ENCODE data around the gene SF3B4. TPM values are rescaled to one million over a fixed set of nuclear protein-coding genes. Genes with fewer than 3 reads are reported as not detected.
"Not testable (repeated sequence)": the region's sequence is repeated elsewhere in the genome, so short reads cannot be mapped to it uniquely, and the experiment has no call there.

The SF3B4 gene
- total RNA-seq, 2 experiments from 2014 or later: 67.1 to 67.6 TPM

DNA sequence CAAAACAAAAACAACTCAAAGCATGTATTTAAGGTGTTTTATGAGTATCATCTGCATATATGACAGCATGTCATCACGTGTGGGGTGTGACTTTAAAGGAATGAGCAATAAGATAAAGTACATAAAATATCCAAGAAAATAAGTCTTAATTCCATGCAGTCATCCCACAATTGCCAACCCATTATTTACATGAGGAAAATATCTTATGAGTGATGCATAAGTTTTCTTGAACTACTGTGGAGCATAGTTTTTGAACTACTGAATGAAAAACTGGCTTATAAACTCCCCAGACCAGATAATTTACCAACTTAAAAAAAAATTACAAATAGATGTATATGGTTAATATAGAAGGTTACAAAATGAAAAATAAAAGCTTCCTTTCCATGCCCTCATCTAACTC is 38.8 kb upstream of the SF3B4 start:
- Mint-ChIP-seq H3K4me3 (no peak overlapping the region), H3K27ac (no peak overlapping the region), H3K9me3 (no peaks in the 10 kb centered on the region), H3K36me3 (ENCODE audit: low read depth) (peaks cover 25% of the 10 kb centered on the region), H3K27me3 (no peaks in the 10 kb centered on the region), H3K4me1 (ENCODE audit: low read depth) (peaks cover 9% of the 10 kb centered on the region)
- no peak for ATAC-seq
- CTCF ChIA-PET: interaction anchor here (1.0 to 1.1 kb wide), 2 partner anchors 91 to 199 kb away, joined by 3 to 4 read pairs; no protein-coding TSS in a partner anchor
- DNase-seq: no peak
- TF ChIP-seq, protein P1, sequence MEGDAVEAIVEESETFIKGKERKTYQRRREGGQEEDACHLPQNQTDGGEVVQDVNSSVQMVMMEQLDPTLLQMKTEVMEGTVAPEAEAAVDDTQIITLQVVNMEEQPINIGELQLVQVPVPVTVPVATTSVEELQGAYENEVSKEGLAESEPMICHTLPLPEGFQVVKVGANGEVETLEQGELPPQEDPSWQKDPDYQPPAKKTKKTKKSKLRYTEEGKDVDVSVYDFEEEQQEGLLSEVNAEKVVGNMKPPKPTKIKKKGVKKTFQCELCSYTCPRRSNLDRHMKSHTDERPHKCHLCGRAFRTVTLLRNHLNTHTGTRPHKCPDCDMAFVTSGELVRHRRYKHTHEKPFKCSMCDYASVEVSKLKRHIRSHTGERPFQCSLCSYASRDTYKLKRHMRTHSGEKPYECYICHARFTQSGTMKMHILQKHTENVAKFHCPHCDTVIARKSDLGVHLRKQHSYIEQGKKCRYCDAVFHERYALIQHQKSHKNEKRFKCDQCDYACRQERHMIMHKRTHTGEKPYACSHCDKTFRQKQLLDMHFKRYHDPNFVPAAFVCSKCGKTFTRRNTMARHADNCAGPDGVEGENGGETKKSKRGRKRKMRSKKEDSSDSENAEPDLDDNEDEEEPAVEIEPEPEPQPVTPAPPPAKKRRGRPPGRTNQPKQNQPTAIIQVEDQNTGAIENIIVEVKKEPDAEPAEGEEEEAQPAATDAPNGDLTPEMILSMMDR (IDR thresholded peaks at IDR 0.05): no peak
- POLR2A ChIA-PET: interaction anchor here (0.6 kb wide), 1 partner anchor 35 kb away, joined by 3 read pairs; no protein-coding TSS in a partner anchor
- intact Hi-C loops (cut with micrococcal nuclease): no loop called here

DNA sequence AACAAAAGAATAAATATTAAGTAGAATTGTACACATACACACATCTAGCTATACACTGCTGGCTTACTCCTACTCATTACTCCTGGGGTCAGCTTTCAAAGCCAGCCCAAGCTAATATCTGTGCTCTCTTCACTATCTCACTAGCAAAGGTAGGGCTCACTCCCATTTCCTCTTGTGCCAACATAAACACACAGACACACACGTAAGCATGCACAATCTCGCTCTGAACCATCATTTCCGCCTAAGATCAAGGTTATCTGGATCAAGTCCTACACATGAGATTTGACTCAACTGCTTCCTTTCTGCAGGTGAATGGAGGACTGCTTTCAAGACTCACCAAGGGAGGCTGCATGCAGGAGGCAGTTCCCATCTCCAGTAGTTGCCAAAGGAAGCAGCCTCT is 37.8 kb upstream of the SF3B4 start:
- peaks cover 25% of the 10 kb centered on the region for H3K36me3 Mint-ChIP-seq (ENCODE audit: low read depth)
- H3K27me3 Mint-ChIP-seq: no peaks in the 10 kb centered on the region
- no peaks in the 10 kb centered on the region for H3K9me3 Mint-ChIP-seq
- ChIA-PET CTCF (interaction anchor here (1.6 kb wide), 1 partner anchor 221 kb away, joined by 4 read pairs; no protein-coding TSS in a partner anchor), POLR2A (interaction anchor here (1.7 kb wide), 1 partner anchor 19 kb away, joined by 5 read pairs; no protein-coding TSS in a partner anchor)
- ATAC-seq: no peak
- no peak overlapping the region for H3K27ac Mint-ChIP-seq
- no peak overlapping the region for H3K4me3 Mint-ChIP-seq
- intact Hi-C loops (cut with micrococcal nuclease): no loop called here
- TF ChIP-seq, protein P1 (IDR thresholded peaks at IDR 0.05): no peak
- peaks cover 9% of the 10 kb centered on the region for H3K4me1 Mint-ChIP-seq (ENCODE audit: low read depth)
- DNase-seq: no peak

GRCh38 chr1:149963358-149963757 is 35.8 kb upstream of the SF3B4 start:
- Mint-ChIP-seq H3K36me3 (ENCODE audit: low read depth) (peaks cover 33% of the 10 kb centered on the region), H3K4me1 (ENCODE audit: low read depth) (peaks cover 9% of the 10 kb centered on the region), H3K27me3 (no peaks in the 10 kb centered on the region), H3K9me3 (no peaks in the 10 kb centered on the region), H3K4me3 (no peak overlapping the region), H3K27ac (no peak overlapping the region)
- no peak for DNase-seq
- CTCF ChIA-PET: interaction anchor here (1.1 to 1.8 kb wide), 9 partner anchors 11 to 202 kb away, joined by 3 to 11 read pairs (median 3); no protein-coding TSS in a partner anchor
- intact Hi-C loops (cut with micrococcal nuclease): loop anchor here (5.0 kb wide), 1 partner anchor 204 kb away; no protein-coding TSS in a partner anchor
- TF ChIP-seq, protein P1 (IDR thresholded peaks at IDR 0.05): no peak
- POLR2A ChIA-PET: interaction anchor here (0.5 kb wide), 1 partner anchor 113 kb away, joined by 4 read pairs; no protein-coding TSS in a partner anchor
- ATAC-seq: no peak

DNA sequence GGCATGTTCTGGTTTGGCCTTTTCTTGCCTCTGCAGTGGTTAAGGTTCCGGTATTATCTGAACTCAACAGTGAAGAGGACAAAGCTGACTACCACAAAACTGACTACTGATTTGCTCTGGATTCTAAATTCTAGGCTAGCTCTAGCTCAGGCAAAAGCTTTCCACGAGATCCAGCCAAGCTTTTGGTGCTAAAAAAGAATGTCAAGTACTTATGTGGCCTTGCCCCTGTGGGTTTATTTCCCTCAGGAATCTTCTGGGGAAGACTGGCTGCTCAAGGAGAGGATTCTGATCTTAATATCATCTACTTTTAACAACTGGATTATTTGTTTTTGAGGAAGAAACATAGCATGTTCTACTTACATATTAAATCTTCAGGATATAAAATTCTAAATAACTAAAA is 35.1 kb upstream of the SF3B4 start:
- no peak overlapping the region for H3K4me3 Mint-ChIP-seq
- TF ChIP-seq, protein P1 (IDR thresholded peaks at IDR 0.05): no peak
- intact Hi-C loops (cut with micrococcal nuclease): loop anchor here (1.0 to 5.0 kb wide), 2 partner anchors 88 to 205 kb away; no protein-coding TSS in a partner anchor
- H3K4me1 Mint-ChIP-seq (ENCODE audit: low read depth): peaks cover 9% of the 10 kb centered on the region
- no peaks in the 10 kb centered on the region for H3K27me3 Mint-ChIP-seq
- CTCF ChIA-PET: interaction anchor here (0.7 to 3.0 kb wide), 47 partner anchors 9 to 224 kb away, joined by 3 to 21 read pairs (median 5); partner anchors contain the start of gene OTUD7B
- peaks cover 36% of the 10 kb centered on the region for H3K36me3 Mint-ChIP-seq (ENCODE audit: low read depth)
- POLR2A ChIA-PET: no interaction called here
- no peak for ATAC-seq
- DNase-seq: no peak
- no peaks in the 10 kb centered on the region for H3K9me3 Mint-ChIP-seq
- peak overlapping the region; percentile 47 for H3K27ac Mint-ChIP-seq

DNA sequence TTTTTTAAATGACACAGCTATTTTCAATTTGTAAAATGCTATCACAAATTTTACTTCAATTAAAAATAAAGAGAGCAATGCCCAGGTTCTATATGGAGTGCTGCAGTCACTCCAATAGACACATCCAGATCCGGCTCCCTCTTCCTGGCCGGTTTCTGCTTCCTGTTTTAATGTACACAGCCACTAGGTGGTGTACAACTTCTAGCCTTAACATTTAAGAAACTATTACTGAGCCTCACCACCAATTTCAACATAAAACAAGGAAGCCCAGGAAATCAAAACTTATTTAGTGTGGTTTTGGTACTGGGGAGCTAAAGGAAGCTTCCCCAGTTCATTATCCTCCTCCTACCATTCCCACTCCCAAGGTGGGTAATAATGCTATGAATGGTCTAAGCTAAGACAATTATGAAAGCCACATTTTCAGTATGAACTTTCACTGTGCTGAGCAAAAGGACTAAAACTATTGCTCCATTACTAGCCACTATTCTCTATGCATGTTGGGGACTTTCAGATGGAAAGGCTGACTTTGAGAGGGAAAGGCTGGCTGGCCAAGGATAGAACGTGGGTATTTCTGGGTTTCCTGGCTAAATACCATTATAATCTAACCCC is 34.5 kb upstream of the SF3B4 start:
- DNase-seq (peak; percentile 57), ATAC-seq (peak; percentile 84)
- no peak overlapping the region for H3K4me3 Mint-ChIP-seq
- H3K27ac Mint-ChIP-seq: no peak overlapping the region
- H3K9me3 Mint-ChIP-seq: no peaks in the 10 kb centered on the region
- ChIA-PET CTCF (interaction anchor here (0.6 to 3.0 kb wide), 55 partner anchors 10 to 225 kb away, joined by 3 to 21 read pairs (median 4); partner anchors contain the start of gene OTUD7B), POLR2A (interaction anchor here (1.4 kb wide), 1 partner anchor 34 kb away, joined by 3 read pairs; the partner anchor contains the start of gene SF3B4)
- intact Hi-C loops (cut with micrococcal nuclease): loop anchor here (1.0 to 5.0 kb wide), 2 partner anchors 88 to 205 kb away; no protein-coding TSS in a partner anchor
- TF ChIP-seq, protein P1 (IDR thresholded peaks at IDR 0.05): peak; percentile 90
- no peaks in the 10 kb centered on the region for H3K27me3 Mint-ChIP-seq
- H3K36me3 Mint-ChIP-seq (ENCODE audit: low read depth): peaks cover 40% of the 10 kb centered on the region
- peaks cover 9% of the 10 kb centered on the region for H3K4me1 Mint-ChIP-seq (ENCODE audit: low read depth)

- H3K27me3 Mint-ChIP-seq; intact Hi-C loops (cut with micrococcal nuclease); POLR2A ChIA-PET; H3K9me3 Mint-ChIP-seq; CTCF ChIA-PET; H3K4me1 Mint-ChIP-seq (ENCODE audit: low read depth); ATAC-seq; H3K27ac Mint-ChIP-seq; DNase-seq; H3K4me3 Mint-ChIP-seq: not testable (repeated sequence)
- H3K36me3 Mint-ChIP-seq (ENCODE audit: low read depth): peaks cover 58% of the 10 kb centered on the region
These were observed 29.9 kb upstream of the SF3B4 start for GRCh38 chr1:149957548-149957947.

Data from activated CD8-positive, alpha-beta T cell treated with anti-CD3 and anti-CD28 coated beads for 36 hours (primary cell).